Astrocyte (in vitro differentiated cells and primary cell): ENCODE measurements around the gene HRH2.

Experiments used
- EZH2 ChIP-seq: IDR thresholded peaks from 2 replicates; pipeline ENCODE4 v1.6.1; 2012; ENCODE audit warnings: mild to moderate bottlenecking, low read length, inconsistent platforms; ENCODE audit not compliant: insufficient read depth
- TF ChIP-seq, protein P1 (sequence below): IDR thresholded peaks from 2 replicates; pipeline ENCODE4 v1.5.1; 2011; ENCODE audit warnings: low read depth, mild to moderate bottlenecking, inconsistent platforms, low read length, moderate library complexity; ENCODE audit not compliant: insufficient read depth

GRCh38 chr5:175642998-175643397 is 14.9 kb upstream of the HRH2 start:
- TF ChIP-seq, protein P1, sequence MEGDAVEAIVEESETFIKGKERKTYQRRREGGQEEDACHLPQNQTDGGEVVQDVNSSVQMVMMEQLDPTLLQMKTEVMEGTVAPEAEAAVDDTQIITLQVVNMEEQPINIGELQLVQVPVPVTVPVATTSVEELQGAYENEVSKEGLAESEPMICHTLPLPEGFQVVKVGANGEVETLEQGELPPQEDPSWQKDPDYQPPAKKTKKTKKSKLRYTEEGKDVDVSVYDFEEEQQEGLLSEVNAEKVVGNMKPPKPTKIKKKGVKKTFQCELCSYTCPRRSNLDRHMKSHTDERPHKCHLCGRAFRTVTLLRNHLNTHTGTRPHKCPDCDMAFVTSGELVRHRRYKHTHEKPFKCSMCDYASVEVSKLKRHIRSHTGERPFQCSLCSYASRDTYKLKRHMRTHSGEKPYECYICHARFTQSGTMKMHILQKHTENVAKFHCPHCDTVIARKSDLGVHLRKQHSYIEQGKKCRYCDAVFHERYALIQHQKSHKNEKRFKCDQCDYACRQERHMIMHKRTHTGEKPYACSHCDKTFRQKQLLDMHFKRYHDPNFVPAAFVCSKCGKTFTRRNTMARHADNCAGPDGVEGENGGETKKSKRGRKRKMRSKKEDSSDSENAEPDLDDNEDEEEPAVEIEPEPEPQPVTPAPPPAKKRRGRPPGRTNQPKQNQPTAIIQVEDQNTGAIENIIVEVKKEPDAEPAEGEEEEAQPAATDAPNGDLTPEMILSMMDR: no peak
- no peak for TF ChIP-seq EZH2
